NCI-H2227 (cell line): ENCODE measurements around the gene SCN10A.

ENCODE experiments used
- DNase-seq: peaks from one replicate; lab custom pipeline; 2025; ENCODE audit not compliant: unreplicated experiment; lab: John Stamatoyannopoulos, UW

Gene SCN10A

DNA sequence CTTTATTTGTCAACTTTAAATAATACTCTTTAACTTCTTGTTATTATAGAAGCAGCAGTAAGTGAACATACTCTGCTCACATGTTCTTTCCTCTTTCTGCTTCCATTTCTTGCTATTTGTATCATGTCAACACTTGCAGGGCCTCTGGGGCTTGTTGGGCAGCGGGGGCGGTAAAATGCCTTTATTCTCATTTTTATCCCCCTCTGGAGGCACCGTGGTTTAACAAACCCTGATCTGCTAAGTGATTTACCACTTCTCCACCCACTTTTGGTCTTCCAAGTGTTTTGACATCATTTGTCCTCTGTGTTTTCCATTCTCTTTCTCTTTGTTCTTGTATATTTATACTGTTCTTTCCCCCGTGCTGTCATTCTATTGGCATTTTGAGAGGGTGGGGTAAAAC is 33.9 kb downstream of the SCN10A start:
- DNase-seq = no peak

DNA sequence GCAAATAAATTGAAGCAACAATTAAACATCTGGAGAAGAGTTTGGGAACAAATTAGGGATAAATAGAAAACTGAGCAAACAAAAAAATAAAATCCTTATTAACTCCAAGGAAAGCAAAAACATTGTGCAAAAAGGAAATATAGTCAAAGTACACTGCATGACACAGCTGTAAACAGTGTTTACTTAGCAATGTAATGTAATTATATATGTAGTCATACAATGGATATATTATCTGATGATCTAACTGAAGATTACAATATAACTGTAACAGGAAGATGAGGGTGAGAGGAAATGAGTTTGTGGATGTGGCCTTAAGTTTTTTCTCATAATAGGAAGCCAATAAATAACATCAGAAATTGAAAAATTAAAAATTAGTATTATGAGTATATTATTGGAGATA is 42.5 kb downstream of the SCN10A start:
- no peak for DNase-seq

DNA sequence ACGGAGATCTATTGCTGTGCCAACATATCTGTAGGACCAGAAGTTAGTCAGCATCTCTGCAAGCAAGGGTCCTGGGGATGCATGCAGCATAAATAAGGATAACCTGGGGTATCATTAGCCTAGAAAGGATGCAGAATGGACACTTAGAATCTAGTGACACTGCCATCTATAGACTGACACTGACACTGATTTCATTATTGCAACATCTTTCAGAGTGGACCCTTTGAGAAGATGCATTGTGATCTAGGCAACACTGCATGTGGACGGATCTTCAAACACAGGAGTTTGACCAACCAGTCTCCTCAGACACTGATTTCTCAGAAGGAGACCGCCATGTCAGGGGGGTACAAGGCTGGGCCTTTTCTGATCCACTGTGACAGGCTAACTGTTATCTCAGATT is 52.4 kb downstream of the SCN10A start:
- no peak for DNase-seq

DNA sequence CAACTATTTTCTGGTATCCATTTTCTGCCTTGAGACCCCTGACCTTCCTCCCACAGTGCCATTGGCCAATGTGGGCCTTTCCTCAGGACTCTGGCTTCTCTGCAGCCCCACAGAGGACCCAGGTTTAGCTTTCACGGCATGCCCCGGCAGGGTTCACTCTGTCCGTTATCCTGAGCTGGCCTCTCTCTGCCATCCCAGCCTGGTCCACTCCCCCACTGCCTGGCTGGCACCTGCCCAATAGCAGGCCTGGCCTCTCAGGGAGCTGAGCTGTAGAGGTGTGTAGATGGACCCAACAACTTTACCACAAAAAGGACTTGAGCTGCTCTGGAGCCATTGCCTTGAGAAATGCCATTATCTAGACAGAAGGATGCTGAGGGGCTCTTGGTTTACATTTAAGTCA is 57.5 kb downstream of the SCN10A start:
- DNase-seq = no peak

DNA sequence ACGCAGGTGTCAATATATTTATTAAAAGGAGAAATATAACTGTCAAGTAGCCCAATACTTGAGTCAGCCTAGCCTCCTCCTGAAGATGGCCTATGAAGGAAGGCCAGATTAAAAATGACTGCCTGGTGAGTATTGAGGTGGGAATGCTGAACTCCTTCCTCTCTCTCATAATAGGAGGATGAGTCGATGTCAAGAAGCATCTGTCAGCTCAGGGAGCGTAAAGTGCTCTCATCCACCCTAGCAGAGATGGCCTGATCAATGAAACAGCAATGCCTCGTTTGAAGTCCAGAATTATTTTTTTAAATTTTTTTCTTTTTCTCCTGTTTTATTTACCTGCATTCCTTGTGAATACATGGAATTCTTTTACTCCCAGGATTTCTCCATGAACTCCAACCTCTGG is 58.3 kb downstream of the SCN10A start:
- DNase-seq = no peak

DNA sequence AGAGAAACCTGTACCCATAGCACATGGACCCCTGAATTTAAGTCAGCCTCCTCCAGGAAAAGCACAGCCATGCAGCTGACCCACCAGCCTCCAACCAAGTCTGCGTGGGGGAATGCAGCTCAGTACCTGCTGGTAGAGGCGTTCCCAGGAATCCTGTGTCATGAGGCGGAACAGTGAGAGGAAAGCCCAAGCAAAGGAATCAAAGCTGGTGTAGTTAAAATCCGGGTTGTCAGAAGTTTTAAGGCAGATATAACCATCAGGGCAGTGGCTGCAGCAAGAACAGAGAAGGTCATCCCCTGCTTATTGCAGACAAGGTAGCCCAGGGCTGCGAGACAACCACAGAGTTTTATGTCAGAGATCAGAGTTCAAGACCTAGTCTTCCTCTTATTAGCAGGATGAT is 59.1 kb downstream of the SCN10A start:
- DNase-seq = no peak

DNA sequence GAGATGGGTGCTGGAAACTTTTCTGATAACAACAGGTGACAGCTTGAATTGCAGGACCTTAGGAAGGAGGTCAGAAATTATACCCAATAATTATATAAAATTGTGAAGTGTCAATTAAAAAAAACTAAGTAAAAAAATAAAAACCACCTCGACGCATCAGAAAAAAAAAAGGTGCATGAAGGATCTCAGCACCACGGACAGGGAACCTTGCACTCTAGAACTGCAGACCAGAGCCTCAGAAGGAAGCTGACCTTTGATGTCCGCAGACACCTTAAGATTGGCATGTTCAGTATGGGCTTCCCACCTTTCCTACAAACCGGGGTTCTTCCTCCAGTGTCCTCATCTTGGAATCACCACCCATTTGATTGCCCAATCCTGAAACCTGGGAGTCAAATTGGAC is 60.9 kb downstream of the SCN10A start:
- DNase-seq = no peak

DNA sequence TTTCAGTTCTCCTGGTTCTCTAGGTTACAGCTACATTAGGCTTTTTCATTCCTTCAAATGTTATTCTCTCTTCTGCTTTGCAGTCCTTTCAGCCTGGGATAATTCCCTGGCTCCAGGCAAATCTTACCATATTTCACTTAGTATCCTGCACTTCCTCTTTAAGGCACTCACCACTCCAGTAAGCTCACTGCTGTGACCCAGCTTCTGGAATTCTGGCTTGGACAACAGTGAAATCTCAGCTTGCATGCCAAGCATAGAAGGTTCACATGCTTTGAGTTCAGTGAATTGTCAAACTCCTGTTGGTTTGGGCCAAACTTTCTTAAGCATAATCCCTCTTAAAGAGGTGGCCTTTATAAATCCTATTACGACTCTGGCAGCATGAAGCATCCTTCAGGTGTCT is 69.4 kb downstream of the SCN10A start:
- no peak for DNase-seq

DNA sequence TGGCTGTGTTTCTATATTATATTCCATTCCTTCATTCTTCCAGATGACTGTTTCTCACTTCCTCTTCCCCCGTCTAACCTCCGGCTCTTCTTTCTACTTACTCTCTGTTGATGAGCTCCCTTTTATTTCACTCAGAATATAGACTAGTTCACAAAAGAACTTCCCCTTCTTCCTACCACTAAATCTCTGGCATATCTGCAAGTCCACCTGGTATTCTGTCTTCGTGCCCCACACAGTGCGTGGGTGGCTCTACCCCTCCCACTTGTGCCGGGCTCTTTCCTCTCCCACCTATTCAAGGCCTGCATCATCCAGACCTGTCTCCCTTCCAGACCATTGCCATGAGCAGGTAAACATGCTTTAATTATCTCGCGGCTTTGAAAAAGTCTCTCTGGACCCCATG is 73.0 kb downstream of the SCN10A start:
- no peak for DNase-seq

DNA sequence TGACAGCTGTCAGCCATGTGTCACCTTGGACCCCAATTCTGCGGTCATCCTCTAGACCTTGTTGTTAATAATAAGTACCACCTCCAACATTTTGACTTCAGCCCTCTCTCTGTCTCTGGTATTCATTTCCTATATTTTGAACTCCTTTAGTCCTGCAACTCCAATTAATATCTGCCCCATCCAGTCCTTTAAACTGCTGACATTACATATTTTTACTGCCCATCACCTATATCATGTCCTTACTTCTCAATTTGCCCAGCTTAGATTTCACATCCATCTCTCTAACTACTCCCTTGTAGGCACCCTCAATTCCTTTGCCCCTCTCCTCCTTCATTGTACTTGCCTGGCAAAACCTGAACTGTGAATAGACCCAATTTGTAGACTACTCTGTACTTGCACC is 73.5 kb downstream of the SCN10A start:
- DNase-seq = no peak

DNA sequence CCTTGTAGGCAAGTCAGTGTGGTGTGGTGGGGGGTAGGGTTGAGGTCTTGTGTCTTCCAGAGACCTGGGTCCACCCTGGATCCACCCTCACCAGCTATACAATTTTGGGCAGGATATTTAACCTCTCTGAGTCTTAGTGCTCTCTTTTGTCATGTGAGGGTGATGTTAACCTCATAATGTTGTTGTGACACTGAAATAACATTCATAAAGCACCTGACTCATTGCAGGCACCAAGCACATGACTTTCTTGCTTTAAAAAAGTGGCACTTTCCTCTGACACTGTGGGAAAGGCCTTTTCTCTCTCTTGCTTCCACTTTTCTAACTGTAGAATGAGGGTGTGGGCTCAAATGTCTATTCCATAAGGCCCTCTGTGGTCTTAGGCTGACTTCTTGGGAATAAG is 75.5 kb downstream of the SCN10A start:
- no peak for DNase-seq

DNA sequence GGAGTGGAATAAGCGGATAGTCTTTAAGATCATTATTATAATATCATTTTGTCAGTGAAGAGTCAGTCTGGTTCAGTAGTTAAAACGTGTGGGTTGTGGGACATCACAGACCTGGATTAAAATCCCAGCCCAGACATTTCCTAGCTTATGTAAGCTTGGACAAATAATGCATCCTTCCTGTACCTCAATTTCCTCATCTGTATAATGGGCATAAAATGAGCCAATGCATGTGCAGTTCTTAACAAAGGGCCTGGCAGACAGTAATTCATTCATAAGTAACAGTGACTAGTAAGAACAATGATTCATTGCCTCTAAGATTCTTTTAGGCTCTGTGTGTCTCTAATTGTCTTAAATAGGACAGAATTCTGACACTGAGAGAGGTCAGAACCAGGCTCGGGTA is 76.1 kb downstream of the SCN10A start:
- DNase-seq = no peak

DNA sequence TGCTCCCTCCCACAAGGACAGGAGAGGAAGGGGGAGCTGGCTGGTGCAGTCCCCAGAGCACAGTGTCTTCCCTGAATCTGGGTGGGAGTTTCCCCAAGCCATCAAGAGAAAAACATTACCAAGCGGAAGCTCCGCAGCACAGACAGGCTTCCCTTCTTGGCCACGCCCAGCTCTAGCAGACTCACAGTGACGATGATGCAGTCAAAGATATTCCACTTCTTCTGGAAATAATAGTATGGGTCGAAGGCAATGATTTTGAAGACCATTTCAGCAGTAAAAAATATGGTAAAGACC is 76.7 kb downstream of the SCN10A start:
- no peak for DNase-seq

DNA sequence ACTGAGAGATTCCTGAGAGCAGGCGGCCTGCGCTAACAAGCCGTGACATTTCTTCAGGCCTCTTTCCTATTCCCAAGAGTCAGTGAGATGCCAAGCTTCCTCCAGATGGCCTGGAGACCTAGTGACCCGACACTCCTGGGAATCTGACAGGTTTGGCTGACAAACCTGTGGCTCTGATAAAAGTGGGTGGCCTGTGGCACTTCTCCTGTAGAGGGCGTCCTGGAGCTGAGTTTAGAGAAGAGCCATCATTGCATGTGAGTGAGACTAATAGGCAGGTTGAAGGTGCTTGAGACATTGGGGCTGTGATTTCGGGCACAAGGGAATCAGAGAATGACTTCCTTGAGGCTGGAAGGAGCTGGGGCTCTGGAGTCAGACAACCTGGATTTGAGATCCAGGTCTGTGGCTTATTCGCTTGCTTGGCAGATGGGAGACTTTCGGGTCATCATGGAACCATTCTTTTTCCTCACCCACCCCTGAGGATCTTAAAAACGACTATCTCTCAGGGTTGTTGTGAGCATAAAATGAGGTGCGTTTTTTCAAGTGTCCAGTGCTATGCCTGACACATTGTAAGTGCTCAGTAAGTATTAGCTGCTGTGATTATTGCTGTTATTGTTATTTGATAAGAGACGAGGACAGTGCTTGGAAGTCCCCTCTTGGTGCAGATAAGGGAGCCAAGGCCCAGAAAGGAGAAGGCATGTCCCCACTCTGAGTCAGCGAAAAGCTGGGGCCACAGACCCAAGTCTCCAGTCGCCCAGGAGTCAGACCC is 77.2 kb downstream of the SCN10A start:
- peak; percentile 52 for DNase-seq

DNA sequence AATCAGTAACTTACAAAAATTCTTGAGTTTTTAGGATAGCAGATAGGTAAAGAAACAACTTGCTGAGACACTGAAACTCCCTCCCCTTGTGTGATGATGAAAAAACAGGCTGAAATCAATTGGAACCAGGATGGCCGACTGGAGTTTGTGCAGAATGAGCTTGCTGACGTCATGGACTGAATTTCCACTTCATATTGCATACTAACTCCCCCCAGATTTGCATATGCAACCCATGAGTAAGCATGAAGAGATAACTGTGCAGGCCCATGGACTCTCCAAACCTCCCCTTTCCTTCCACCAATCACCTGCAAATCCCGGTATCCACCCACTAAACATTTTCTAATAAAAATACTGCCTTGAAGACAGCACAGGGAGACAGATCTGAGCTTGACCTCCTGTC is 84.5 kb downstream of the SCN10A start:
- no peak for DNase-seq

DNA sequence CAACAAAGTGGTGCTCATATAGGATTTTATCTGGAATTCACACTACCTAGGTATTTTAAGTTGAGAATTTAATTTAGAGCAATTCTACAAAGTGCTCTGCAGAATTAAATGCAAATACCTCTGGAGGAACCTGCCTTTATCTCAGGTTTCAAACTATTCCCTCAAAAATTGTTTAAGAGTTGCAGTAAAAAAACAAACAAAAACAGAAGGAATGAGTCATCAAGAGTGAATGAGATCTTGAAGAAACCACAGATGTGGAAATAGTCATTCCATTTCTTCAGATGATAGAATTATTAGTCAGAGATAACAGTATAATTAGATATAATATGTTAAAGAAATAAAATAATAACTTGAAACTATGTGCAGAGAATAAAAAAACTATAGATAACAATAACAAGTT is 85.7 kb downstream of the SCN10A start:
- no peak for DNase-seq

DNA sequence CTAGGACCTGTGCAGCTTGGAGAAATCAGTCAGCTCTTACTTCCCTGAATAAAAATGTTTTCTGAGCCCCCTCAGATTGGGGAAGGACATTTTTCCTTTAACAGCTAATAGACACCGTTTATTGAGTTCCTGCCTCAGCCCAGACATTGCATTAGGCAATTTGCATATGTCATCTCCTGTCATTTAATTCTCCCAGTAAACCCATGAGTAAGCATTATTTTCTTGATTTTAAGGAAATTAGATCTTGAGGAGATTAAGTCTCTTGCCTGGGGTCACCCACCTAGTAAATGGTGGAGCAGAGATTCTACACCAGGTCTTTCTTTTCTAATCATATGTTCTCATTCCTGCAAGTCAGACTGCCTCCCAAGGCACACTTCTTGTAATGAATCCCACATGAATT is 88.0 kb downstream of the SCN10A start:
- no peak for DNase-seq

DNA sequence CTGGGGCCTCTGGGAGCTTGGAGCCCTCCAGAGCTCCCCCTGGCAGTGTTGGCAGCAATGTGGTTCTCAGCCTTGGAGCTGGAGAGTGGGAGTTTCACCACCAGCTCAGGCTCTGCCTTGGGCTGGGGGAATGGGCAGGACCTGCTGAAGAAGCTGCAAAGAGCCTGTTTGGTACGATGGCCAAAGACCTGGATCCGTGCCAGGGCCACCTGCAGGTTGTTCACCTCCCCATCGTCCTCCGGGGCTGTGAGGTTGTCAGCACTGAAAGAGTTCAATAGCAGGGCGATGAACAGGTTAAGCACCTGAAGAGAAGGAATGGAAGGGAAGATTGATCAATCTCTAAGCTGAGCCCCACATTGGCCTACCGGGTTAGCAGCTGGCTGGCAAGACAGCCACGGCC is 89.3 kb downstream of the SCN10A start:
- DNase-seq = no peak

DNA sequence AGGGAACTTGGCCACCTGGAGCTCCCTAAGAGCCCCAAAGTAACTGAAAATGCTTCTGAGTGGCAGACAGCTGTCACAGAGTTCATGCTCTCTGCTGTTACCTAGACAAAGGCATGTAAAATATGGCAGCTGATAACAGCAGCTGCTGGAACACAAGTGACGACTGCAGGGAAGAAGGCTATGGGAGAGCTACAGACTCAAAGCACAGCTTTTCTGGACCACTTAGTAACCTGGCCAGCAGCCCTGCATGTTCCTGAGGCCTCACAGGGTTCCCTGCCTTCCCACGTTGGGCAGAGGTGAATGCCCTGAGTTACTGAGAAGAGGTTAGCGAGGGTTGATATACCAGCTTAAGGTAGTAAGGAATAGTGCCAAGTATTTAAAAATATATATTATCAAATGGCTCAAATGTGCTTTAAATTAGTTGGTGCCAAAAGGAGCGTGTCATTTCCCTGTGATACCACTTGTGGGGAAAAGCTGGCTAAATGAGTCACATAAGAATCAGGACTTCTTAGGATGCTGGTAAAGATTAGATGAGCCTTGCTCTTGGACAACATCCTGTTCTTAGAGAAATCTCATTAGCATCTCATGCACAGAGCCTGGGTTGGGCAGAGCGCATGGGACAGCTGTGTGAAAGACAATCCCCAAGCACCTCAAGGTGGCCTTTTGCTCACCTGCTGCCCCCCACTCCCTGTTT is 90.1 kb downstream of the SCN10A start:
- DNase-seq = peak; percentile 37

DNA sequence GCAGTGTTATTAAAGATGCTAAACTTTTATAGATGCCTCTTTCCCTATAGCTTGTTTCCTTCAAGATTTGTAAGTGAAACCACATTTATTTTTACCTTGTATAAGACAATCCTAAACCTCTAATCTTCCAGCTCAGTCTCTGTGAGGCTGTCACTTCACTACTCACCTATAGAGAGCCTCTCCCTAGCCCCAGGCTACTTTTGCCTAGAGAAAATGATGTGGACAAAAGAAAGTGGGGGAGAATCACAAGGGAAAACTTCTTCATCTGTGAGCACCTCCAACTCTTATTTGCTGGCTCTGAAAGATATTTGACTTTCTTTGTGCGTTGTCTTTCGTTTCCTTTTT is 91.7 kb downstream of the SCN10A start:
- no peak for DNase-seq

DNA sequence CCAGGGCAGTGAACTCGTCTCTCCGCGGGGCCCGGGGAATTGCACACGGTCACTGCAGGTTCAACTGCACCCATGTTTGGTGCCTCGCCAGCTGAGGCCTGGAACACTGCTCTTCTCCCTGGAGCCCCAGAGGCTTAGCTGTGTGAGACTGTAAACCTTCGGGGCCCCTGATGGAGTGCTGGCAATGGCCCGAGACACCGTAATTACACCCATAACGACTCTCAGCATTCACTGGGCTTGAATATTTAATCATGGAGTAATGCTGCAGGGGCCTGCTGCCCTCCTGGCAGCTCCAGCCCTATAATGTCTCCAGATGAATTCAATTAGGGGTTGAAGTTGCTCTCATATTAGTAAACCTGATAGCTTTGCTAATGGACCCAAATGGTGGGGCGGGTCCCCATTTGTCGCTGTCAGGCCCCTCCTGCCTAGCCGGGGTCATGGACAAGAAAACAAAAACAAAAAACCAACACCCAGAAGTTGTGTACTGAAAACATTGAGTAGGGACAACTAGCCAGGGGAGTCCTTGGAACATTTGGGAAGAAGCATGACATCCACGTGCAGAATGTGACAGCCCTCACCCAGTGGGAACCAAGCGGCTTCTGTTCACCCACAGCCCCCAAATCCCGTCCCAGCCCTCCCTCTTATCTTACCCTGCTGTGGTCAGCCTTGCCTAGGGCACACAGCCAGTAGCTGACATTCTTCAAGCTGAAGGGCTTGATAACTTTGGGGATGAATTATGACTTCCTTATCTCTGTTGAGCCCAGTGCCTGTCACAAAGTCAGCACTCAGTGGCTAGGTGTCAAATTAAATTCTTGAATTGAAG is 92.2 kb downstream of the SCN10A start:
- DNase-seq = peak; percentile 0

DNA sequence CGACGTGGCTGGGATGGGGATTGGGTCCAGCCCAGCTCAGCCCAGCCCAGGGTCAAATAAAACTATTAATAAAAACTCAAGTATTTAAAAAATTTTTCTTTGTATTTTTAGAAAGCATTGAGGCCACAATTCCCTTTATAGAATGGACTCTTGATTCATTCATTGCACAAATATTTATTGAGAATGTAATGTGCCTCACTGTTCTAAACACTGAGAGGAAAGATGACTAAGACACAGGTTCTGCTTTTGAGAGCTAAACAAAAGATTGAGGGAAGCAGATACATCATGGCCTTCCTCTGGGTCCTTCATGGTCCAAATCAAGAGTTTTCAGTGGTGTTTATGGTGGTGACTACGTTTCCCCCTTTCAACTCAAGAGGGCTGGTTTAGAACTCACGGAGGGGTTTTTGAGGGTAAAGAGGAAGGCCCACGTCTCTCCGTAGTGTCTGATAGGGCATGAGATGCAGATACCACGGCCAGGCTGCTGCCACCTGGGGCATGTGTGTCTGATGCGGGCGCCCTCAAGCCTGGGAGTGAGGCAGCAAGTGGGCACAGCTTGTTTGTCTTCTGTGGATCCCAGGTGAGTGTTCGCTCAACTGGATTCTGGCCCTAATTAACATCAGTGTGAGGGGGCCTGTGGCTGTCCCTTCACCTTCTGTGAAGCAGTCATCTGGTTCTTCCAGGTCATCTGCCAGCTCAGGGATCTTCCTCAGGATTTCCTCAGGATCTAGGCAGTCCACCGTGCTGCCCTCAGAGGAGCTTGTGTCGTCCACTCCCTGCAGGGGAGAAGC is 93.0 kb downstream of the SCN10A start:
- no peak for DNase-seq
